Smooth muscle cell (in vitro differentiated cells): ENCODE results near the gene CAMK1D. TPM values are rescaled to one million over a fixed set of nuclear protein-coding genes. Genes with fewer than 3 reads are reported as not detected.

Experiments
- DNase-seq: peaks from one replicate; lab custom pipeline; 2025; ENCODE audit not compliant: unreplicated experiment; lab: John Stamatoyannopoulos, UW
- H2AFZ ChIP-seq: fragments of 200-600 bp; sonication (generic); 2 replicates; pipeline ENCODE4 v1.6.0; 2016; ENCODE audit warnings: antibody characterized with exemption, low read depth, mild to moderate bottlenecking
- H3F3A ChIP-seq: fragments of 200-600 bp; sonication (generic); 2 replicates; pipeline ENCODE4 v1.6.0; 2017; ENCODE audit warnings: antibody characterized with exemption, low read depth
- H3K27ac ChIP-seq: fragments of 200-600 bp; sonication (generic); 2 replicates; pipeline ENCODE4 v1.5.1; 2016; ENCODE audit warnings: low read depth, mild to moderate bottlenecking
- H3K27me3 ChIP-seq: fragments of 200-600 bp; sonication (generic); 2 replicates; pipeline ENCODE4 v1.6.1; 2016; ENCODE audit warnings: low read depth, mild to moderate bottlenecking
- H3K36me3 ChIP-seq: fragments of 200-600 bp; sonication (generic); 2 replicates; pipeline ENCODE4 v1.5.1; 2016; ENCODE audit warnings: low read depth
- H3K4me1 ChIP-seq: fragments of 200-600 bp; sonication (generic); 2 replicates; pipeline ENCODE4 v1.5.1; 2016; ENCODE audit warnings: low read depth
- H3K4me2 ChIP-seq: fragments of 200-600 bp; sonication (generic); 2 replicates; pipeline ENCODE4 v1.6.0; 2016; ENCODE audit warnings: mild to moderate bottlenecking
- H3K4me3 ChIP-seq: fragments of 200-600 bp; sonication (generic); 2 replicates; pipeline ENCODE4 v1.5.1; 2016; ENCODE audit warnings: mild to moderate bottlenecking
- H3K79me2 ChIP-seq: fragments of 200-600 bp; sonication (generic); 2 replicates; pipeline ENCODE4 v1.6.0; 2016; ENCODE audit warnings: low read depth, mild to moderate bottlenecking
- H3K9ac ChIP-seq: fragments of 200-600 bp; sonication (generic); 2 replicates; pipeline ENCODE4 v1.6.0; 2016; ENCODE audit warnings: low read depth
- H3K9me3 ChIP-seq: fragments of 200-600 bp; sonication (generic); replicated peaks from 2 replicates; pipeline ENCODE4 v1.5.1; 2016; ENCODE audit warnings: low read depth
- H4K20me1 ChIP-seq: fragments of 200-600 bp; sonication (generic); 2 replicates; pipeline ENCODE4 v1.6.0; 2016; ENCODE audit warnings: low read depth
- WGBS: methylation state at CpG from one replicate; pipeline ENCODE4 v1.1.7; 2016; ENCODE audit warnings: low lambda C conversion rate; 5-methylcytosine and 5-hydroxymethylcytosine counted together
- polyA plus RNA-seq: library from polyadenylated mRNA; unstranded; fragments of >200 nt; fragmentation: Nextera tagmentation; extraction: Ambion mirVana; gene quantifications from 2 replicates; pipeline ENCODE4 v1.2.1, GENCODE V29; 2016
- total RNA-seq: library from RNA; depleted of rRNA; stranded (reverse); fragments of >200 nt; gene quantifications from 2 replicates; pipeline ENCODE4 v1.2.3, GENCODE V29; 2014
- TF ChIP-seq, protein P1 (sequence below): fragments of 200-600 bp; sonication (generic); IDR thresholded peaks from 2 replicates; pipeline ENCODE4 v1.5.1; 2017; ENCODE audit warnings: borderline replicate concordance, mild to moderate bottlenecking, antibody characterized with exemption; ENCODE audit not compliant: insufficient read depth, poor library complexity, severe bottlenecking

Gene CAMK1D
- total and polyA plus RNA-seq, 2 experiments from 2014 or later: 1.6 to 2.3 TPM

DNA sequence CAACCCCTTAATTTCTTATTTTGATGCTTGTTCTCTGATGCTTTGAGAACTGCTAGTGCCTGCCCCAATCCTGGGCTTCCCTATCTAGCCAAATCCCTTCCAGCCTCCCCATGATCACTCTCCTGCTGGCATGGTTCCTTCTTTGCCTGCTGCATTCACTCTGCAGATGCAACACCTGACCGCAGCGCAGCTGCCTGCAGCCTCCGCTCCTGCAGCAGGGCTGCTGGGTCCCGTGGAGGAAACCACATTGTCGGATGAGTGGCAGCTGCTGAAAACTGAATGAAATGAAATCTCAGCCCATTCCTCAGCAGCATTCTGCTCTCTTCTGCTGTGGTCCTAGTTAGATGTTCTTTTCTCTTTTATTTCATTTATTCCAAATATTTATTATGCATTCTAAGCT, 331.9 kb downstream of the CAMK1D start:
- H2AFZ ChIP-seq: no peak overlapping the region
- no peaks in the 10 kb centered on the region for H3K27me3 ChIP-seq
- no peaks in the 10 kb centered on the region for H3K79me2 ChIP-seq
- WGBS: 92% methylated on average over 5 of the region's 5 CpGs
- TF ChIP-seq, protein P1, sequence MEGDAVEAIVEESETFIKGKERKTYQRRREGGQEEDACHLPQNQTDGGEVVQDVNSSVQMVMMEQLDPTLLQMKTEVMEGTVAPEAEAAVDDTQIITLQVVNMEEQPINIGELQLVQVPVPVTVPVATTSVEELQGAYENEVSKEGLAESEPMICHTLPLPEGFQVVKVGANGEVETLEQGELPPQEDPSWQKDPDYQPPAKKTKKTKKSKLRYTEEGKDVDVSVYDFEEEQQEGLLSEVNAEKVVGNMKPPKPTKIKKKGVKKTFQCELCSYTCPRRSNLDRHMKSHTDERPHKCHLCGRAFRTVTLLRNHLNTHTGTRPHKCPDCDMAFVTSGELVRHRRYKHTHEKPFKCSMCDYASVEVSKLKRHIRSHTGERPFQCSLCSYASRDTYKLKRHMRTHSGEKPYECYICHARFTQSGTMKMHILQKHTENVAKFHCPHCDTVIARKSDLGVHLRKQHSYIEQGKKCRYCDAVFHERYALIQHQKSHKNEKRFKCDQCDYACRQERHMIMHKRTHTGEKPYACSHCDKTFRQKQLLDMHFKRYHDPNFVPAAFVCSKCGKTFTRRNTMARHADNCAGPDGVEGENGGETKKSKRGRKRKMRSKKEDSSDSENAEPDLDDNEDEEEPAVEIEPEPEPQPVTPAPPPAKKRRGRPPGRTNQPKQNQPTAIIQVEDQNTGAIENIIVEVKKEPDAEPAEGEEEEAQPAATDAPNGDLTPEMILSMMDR: no peak
- H3K4me1 ChIP-seq: peaks cover 6% of the 10 kb centered on the region
- no peak overlapping the region for H3K27ac ChIP-seq
- peaks cover 6% of the 10 kb centered on the region for H3F3A ChIP-seq
- no peak overlapping the region for H3K9ac ChIP-seq
- no peak overlapping the region for H3K4me3 ChIP-seq
- H4K20me1 ChIP-seq: no peaks in the 10 kb centered on the region
- H3K9me3 ChIP-seq: no peaks in the 10 kb centered on the region
- no peak for DNase-seq
- no peak overlapping the region for H3K4me2 ChIP-seq
- H3K36me3 ChIP-seq: no peaks in the 10 kb centered on the region

- Histone ChIP-seq H3K9ac (no peak overlapping the region), H3K27ac (peak overlapping the region; percentile 46), H3K4me1 (no peaks in the 10 kb centered on the region), H3K9me3 (no peaks in the 10 kb centered on the region), H4K20me1 (no peaks in the 10 kb centered on the region), H2AFZ (no peak overlapping the region), H3K36me3 (no peaks in the 10 kb centered on the region), H3F3A (peaks cover 6% of the 10 kb centered on the region), H3K27me3 (no peaks in the 10 kb centered on the region), H3K4me2 (no peak overlapping the region), H3K79me2 (no peaks in the 10 kb centered on the region), H3K4me3 (no peak overlapping the region)
- TF ChIP-seq, protein P1: no peak
- no peak for DNase-seq
- WGBS: 81% methylated on average over 8 of the region's 8 CpGs
Observed at GRCh38 chr10:12684784-12685183, 335.4 kb downstream of the CAMK1D start.

DNA sequence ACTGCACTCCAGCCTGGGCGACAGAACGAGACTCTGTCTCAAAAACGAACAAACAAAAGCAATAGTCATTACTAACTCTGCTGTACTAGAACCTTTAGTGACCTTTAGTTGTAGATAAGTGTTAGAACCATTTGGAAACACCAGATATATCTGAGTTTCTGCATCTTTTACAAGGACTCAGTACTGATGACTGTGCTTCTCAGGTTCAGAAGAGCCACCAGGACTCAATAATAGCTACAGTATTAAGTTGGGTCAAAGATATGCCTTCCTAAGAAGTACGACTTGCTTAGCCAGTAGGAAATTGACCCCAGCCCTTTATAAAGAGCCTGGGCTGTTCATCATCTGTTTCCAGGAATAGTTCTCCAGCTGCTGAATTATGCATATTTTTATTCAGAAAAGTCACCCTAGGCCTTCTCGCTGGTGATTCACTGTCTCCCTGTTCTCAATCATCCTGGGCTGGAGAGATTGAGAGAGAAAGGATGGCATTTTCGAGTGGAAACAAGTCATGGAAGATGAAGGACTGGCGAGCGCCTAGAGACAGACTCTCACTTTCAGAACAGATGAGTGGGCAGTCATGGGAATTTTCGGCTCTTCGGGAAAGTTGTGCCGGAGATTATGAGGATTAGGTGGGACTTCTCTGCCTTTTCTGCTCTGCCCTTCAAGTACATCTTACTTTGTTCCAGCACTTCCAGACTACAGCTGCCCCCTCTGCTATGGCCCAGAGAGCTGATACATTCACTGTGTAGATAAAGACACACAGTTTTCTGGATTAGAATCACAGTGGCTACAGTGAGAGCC, 336.1 kb downstream of the CAMK1D start:
- H3K4me1 ChIP-seq: no peaks in the 10 kb centered on the region
- no peak overlapping the region for H2AFZ ChIP-seq
- H3K9me3 ChIP-seq: no peaks in the 10 kb centered on the region
- WGBS: 26% methylated on average over 11 of the region's 11 CpGs
- peaks cover 6% of the 10 kb centered on the region for H3F3A ChIP-seq
- H3K4me3 ChIP-seq: no peak overlapping the region
- no peaks in the 10 kb centered on the region for H4K20me1 ChIP-seq
- H3K27me3 ChIP-seq: no peaks in the 10 kb centered on the region
- H3K36me3 ChIP-seq: no peaks in the 10 kb centered on the region
- no peak overlapping the region for H3K9ac ChIP-seq
- TF ChIP-seq, protein P1: no peak
- no peaks in the 10 kb centered on the region for H3K79me2 ChIP-seq
- no peak for DNase-seq
- H3K4me2 ChIP-seq: peak overlapping the region; percentile 64
- peak overlapping the region; percentile 46 for H3K27ac ChIP-seq

- 93% methylated on average over 4 of the region's 4 CpGs for WGBS
- no peak for DNase-seq
- Histone ChIP-seq H3K27ac (no peak overlapping the region), H3K4me1 (no peaks in the 10 kb centered on the region), H3K79me2 (no peaks in the 10 kb centered on the region), H3K9ac (no peak overlapping the region), H2AFZ (no peak overlapping the region), H3K4me2 (no peak overlapping the region), H3K27me3 (no peaks in the 10 kb centered on the region), H3K36me3 (no peaks in the 10 kb centered on the region), H3K9me3 (no peaks in the 10 kb centered on the region), H3K4me3 (no peak overlapping the region), H4K20me1 (no peaks in the 10 kb centered on the region), H3F3A (peaks cover 6% of the 10 kb centered on the region)
- TF ChIP-seq, protein P1: no peak
Observed at GRCh38 chr10:12687996-12688395, 338.6 kb downstream of the CAMK1D start.
